Measurements from ENCODE around the gene C3AR1.
"Not testable (repeated sequence)": the region's sequence is repeated elsewhere in the genome, so short reads cannot be mapped to it uniquely, and the experiment has no call there.

C3AR1 gene

DNA sequence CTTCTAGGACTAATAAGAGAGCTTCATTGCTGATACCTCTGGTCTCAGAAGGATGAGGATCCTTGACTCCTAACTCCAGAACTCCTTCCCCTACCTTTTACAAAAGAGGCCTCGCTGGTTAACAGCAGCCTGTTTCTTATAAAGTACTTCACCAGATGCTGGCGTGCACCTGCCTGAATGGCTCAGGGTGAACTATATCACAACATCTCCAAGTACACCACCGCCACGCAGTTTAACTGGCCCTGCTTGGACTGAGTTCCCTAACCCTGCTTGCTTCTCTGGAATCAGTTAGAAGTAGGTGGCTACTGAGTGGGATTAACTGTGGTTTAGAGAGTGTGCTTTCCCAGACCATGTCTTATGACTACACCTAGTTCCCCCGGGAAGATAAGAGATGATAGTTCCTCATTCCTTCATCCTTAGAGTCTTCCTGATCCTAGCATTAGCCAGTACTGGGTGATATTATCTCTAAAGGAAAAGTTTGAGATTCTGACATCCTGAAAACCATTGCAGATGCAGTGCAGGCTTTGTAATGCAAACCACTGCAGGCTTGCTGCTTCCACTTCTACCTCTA lies 30.6 kb downstream of the C3AR1 start:
- Histone ChIP-seq H3K27ac (no peak overlapping the region), H3K4me3 (ENCODE audit: low read depth, low read length) (no peak overlapping the region), H3K36me3 (replicated peaks) (peaks cover 2% of the 10 kb centered on the region), H3K27me3 (replicated peaks) (no peaks in the 10 kb centered on the region)
- TF ChIP-seq, protein P1, sequence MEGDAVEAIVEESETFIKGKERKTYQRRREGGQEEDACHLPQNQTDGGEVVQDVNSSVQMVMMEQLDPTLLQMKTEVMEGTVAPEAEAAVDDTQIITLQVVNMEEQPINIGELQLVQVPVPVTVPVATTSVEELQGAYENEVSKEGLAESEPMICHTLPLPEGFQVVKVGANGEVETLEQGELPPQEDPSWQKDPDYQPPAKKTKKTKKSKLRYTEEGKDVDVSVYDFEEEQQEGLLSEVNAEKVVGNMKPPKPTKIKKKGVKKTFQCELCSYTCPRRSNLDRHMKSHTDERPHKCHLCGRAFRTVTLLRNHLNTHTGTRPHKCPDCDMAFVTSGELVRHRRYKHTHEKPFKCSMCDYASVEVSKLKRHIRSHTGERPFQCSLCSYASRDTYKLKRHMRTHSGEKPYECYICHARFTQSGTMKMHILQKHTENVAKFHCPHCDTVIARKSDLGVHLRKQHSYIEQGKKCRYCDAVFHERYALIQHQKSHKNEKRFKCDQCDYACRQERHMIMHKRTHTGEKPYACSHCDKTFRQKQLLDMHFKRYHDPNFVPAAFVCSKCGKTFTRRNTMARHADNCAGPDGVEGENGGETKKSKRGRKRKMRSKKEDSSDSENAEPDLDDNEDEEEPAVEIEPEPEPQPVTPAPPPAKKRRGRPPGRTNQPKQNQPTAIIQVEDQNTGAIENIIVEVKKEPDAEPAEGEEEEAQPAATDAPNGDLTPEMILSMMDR (IDR thresholded peaks at IDR 0.05; ENCODE audit: low read depth, low read length, missing control alignments), result no peak
- no peak for DNase-seq
- in situ Hi-C loops (cut with HindIII; ENCODE audit: low pct_ligation_motif_present, low sequenced_read_pairs), result no loop called here

DNA sequence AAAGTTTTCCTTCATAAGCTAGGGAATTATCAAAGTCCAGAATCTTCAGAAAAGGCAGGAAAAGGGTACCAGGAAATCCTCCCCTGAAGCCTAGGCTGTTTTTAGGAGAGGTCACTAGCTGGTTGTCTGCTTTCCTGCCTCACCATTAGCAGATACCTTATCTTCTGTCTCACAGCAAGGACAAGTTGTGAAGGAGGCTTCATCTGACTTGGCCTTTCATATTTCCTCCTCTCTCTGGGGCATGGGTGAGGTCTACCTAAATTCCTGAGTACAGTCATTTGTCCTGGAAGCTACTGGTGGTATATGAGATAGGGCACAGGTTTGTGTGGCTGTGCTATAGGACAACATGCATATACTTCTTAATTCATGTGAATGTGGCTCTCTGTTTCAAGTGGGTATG lies 31.4 kb downstream of the C3AR1 start:
- no peaks in the 10 kb centered on the region for H3K27me3 ChIP-seq (replicated peaks)
- no peaks in the 10 kb centered on the region for H3K36me3 ChIP-seq (replicated peaks)
- TF ChIP-seq, protein P1 (IDR thresholded peaks at IDR 0.05; ENCODE audit: low read depth, low read length, missing control alignments), result no peak
- H3K4me3 ChIP-seq (ENCODE audit: low read depth, low read length), result no peak overlapping the region
- H3K27ac ChIP-seq, result no peak overlapping the region
- DNase-seq, result no peak
- in situ Hi-C loops (cut with HindIII; ENCODE audit: low pct_ligation_motif_present, low sequenced_read_pairs), result no loop called here

DNA sequence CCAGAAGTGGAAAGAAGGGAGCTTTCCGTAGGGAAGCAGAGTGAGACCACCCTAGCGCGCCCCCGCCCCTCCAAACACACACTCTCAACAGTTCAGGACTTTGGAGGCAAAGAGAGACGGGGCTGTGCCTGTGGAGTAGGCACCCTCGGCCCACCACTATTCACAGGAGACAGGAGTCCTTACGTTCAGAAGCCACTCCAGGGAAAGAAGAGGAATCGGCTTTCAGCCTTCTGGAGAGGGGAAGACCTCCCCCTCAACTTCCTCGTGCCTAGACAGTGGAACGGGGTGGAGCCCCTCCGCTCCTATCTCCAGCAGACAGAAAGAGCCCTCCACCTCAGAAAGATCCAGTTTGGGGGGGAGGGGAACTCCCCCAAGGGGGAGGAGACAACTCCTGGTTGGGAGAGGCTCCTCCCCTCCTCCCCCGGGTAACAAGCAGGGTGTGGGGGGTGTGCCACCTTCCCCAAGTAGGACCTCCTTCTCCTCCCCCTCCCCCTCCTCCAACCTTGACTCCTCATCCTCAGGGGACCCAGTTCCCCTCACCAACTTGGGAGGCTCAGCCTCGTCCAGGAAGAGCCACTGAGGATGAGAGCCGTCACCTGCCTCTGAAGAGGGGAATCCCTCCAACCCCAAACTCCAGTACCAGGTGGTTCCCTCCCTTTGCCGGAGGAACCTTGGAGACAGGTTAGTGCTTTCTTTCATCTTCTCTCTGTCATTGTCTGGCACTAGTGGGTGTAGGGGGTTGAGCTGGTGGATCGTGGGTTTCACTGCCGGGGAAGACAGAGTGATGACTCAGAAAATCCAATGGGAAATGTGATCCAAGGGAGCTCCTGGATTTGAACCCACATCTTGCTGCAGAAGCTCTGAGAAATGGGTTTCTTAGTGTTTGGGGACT lies 32.8 kb downstream of the C3AR1 start:
- no peaks in the 10 kb centered on the region for H3K36me3 ChIP-seq (replicated peaks)
- in situ Hi-C loops (cut with HindIII; ENCODE audit: low pct_ligation_motif_present, low sequenced_read_pairs), result no loop called here
- TF ChIP-seq, protein P1 (IDR thresholded peaks at IDR 0.05; ENCODE audit: low read depth, low read length, missing control alignments), result no peak
- peak overlapping the region; percentile 85 for H3K4me3 ChIP-seq (ENCODE audit: low read depth, low read length)
- no peak overlapping the region for H3K27ac ChIP-seq
- H3K27me3 ChIP-seq (replicated peaks), result no peaks in the 10 kb centered on the region
- DNase-seq, result no peak

DNA sequence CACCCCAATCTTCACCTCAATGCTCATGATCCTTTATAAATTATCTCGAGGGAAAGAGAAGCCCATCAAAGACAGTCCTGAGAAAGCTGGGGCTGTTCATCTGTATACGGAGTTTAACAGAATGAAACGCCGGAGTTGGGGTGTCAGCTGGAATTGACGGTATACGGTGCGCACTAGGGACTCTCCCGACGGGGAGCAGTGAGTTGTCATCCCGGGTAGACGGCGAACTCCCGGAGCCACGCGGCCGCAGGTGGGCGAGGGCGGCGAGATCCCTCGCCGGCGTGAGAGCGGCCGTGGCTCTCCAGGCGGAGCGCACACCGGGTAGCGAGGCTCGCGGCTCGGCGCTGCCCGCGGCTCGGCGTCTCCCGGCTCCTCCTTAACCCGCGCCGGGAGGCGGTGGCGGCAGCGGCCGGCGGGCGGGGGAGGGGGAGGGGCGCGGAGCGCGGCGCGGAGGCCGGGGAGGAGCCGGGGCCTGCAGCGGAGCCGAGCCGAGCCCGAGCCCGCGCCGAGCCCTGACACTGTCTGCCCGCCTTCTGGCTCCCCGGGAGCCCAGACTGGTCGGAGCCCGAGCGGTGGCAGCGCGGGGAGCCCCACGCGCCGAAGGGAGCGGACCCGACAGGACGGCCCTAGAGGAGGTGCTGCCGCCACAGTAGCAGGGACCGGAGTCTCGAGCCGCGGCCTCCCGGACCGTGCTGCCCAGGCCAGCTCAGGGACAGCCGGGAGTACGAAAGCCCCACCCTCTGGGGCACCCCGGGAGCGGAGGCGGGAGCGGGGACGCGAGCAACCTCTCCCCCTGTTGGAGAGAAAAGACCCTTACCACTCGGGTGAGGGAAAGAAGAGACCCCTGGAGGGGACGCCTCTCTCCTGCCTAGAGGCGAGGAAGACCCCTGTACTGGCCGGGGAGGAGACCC lies 33.7 kb downstream of the C3AR1 start, which contains the start of gene FOXJ2:
Gene FOXJ2 (plus strand): TSS at position 475 of the 911 bp plus-strand sequence. CDS start 7,117 bp downstream, outside the sequence.
- peak; percentile 45 for DNase-seq
- peak within 1 kb of the TSS; percentile 64 for H3K27ac ChIP-seq
- peak within 1 kb of the TSS; percentile 85 for H3K4me3 ChIP-seq (ENCODE audit: low read depth, low read length)
- in situ Hi-C loops (cut with HindIII; ENCODE audit: low pct_ligation_motif_present, low sequenced_read_pairs), result no loop called here
- TF ChIP-seq, protein P1 (IDR thresholded peaks at IDR 0.05; ENCODE audit: low read depth, low read length, missing control alignments), result no peak
- no peaks in the 10 kb centered on the region for H3K27me3 ChIP-seq (replicated peaks)
- no peaks in the 10 kb centered on the region for H3K36me3 ChIP-seq (replicated peaks)

DNA sequence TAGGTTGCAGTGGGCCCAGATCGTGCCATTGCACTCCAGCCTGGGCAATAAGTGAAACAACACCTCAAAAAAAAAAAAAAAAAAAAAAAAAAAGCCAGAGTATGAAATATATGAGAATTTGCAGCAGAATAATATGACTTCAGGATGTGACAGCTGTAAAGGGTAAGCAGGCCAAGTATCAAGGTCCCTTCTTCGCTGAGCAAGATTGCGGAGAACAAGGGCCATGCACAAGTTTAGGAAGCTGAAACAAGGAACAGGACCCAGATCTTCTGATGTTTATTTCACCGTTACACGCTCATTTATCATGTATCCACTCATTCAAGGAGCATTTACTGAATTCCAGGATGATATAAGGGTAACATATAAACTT lies 34.3 kb downstream of the C3AR1 start:
- no peak for DNase-seq
- H3K27me3 ChIP-seq (replicated peaks), result no peaks in the 10 kb centered on the region
- peak overlapping the region; percentile 64 for H3K4me3 ChIP-seq (ENCODE audit: low read depth, low read length)
- TF ChIP-seq, protein P1 (IDR thresholded peaks at IDR 0.05; ENCODE audit: low read depth, low read length, missing control alignments), result no peak
- H3K36me3 ChIP-seq (replicated peaks), result no peaks in the 10 kb centered on the region
- no peak overlapping the region for H3K27ac ChIP-seq
- in situ Hi-C loops (cut with HindIII; ENCODE audit: low pct_ligation_motif_present, low sequenced_read_pairs), result no loop called here

DNA sequence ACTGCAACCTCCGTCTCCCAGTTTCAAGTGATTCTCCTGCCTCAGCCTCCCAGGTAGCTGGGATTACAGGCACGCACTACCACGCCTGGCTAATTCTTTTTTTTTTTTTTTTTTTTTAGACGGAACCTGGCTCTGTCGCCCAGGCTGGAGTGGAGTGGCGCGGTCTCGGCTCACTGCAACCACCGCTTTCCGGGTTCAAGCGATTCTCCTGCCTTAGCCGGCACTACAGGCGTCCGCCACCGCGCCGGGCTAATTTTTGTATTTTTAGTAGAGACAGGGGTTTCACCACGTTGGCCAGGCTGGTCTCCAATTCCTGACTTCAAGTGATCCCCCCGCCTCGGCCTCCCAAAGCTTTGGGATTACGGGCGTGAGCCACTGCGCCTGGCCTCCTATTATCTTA lies 35.1 kb downstream of the C3AR1 start:
- H3K36me3 ChIP-seq (replicated peaks); DNase-seq; H3K4me3 ChIP-seq (ENCODE audit: low read depth, low read length); H3K27me3 ChIP-seq (replicated peaks); H3K27ac ChIP-seq; in situ Hi-C loops (cut with HindIII; ENCODE audit: low pct_ligation_motif_present, low sequenced_read_pairs): not testable (repeated sequence)

Measured in brain microvascular endothelial cell (primary cell).